Non-pigmented ciliary epithelial cell (primary cell): ENCODE measurements around the gene MYRFL.

Source experiments
- DNase-seq: peaks from one replicate; pipeline ENCODE4 v3.0.0-alpha.2; 2010; ENCODE audit warnings: low read depth

Gene MYRFL

GRCh38 chr12:69897744-69898143 lies 72.7 kb downstream of the MYRFL start:
- peak; percentile 86 for DNase-seq

GRCh38 chr12:69898236-69898635 lies 73.2 kb downstream of the MYRFL start:
- DNase-seq, result peak; percentile 59

- no peak for DNase-seq
Measured at GRCh38 chr12:69900720-69901131, 75.7 kb downstream of the MYRFL start.

GRCh38 chr12:69901221-69901905 lies 76.3 kb downstream of the MYRFL start:
- DNase-seq, result no peak

- no peak for DNase-seq
Measured at GRCh38 chr12:69903548-69903947, 78.5 kb downstream of the MYRFL start.

- DNase-seq, result peak; percentile 80
Measured at GRCh38 chr12:69904777-69905176, 79.8 kb downstream of the MYRFL start.

GRCh38 chr12:69905801-69906200 lies 80.8 kb downstream of the MYRFL start:
- no peak for DNase-seq

GRCh38 chr12:69906411-69907216 lies 81.6 kb downstream of the MYRFL start:
- no peak for DNase-seq

GRCh38 chr12:69908203-69908602 lies 83.2 kb downstream of the MYRFL start:
- DNase-seq, result no peak

GRCh38 chr12:69910694-69911093 lies 85.7 kb downstream of the MYRFL start:
- no peak for DNase-seq

GRCh38 chr12:69913526-69913925 lies 88.5 kb downstream of the MYRFL start:
- DNase-seq, result no peak

GRCh38 chr12:69915964-69916363 lies 90.9 kb downstream of the MYRFL start:
- DNase-seq, result no peak

- DNase-seq, result no peak
Measured at GRCh38 chr12:69916544-69917235, 91.7 kb downstream of the MYRFL start.

GRCh38 chr12:69918287-69918686 lies 93.3 kb downstream of the MYRFL start:
- DNase-seq, result no peak

GRCh38 chr12:69919495-69919894 lies 94.5 kb downstream of the MYRFL start:
- no peak for DNase-seq

GRCh38 chr12:69921831-69922230 lies 96.8 kb downstream of the MYRFL start:
- no peak for DNase-seq

- DNase-seq, result no peak
Measured at GRCh38 chr12:69922999-69923398, 98.0 kb downstream of the MYRFL start.

GRCh38 chr12:69925291-69925690 lies 100.3 kb downstream of the MYRFL start:
- DNase-seq, result no peak

GRCh38 chr12:69927164-69927563 lies 102.1 kb downstream of the MYRFL start:
- no peak for DNase-seq

- no peak for DNase-seq
Measured at GRCh38 chr12:69929125-69929524, 104.1 kb downstream of the MYRFL start.

- no peak for DNase-seq
Measured at GRCh38 chr12:69929531-69929930, 104.5 kb downstream of the MYRFL start.

GRCh38 chr12:69931569-69931968 lies 106.5 kb downstream of the MYRFL start:
- DNase-seq, result no peak

- DNase-seq, result no peak
Measured at GRCh38 chr12:69932154-69932553, 107.1 kb downstream of the MYRFL start.
